Measurements from ENCODE around the gene TNNT1.
"Not testable (repeated sequence)": the region's sequence is repeated elsewhere in the genome, so short reads cannot be mapped to it uniquely, and the experiment has no call there.

Gene TNNT1, protein sequence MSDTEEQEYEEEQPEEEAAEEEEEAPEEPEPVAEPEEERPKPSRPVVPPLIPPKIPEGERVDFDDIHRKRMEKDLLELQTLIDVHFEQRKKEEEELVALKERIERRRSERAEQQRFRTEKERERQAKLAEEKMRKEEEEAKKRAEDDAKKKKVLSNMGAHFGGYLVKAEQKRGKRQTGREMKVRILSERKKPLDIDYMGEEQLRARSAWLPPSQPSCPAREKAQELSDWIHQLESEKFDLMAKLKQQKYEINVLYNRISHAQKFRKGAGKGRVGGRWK

DNA sequence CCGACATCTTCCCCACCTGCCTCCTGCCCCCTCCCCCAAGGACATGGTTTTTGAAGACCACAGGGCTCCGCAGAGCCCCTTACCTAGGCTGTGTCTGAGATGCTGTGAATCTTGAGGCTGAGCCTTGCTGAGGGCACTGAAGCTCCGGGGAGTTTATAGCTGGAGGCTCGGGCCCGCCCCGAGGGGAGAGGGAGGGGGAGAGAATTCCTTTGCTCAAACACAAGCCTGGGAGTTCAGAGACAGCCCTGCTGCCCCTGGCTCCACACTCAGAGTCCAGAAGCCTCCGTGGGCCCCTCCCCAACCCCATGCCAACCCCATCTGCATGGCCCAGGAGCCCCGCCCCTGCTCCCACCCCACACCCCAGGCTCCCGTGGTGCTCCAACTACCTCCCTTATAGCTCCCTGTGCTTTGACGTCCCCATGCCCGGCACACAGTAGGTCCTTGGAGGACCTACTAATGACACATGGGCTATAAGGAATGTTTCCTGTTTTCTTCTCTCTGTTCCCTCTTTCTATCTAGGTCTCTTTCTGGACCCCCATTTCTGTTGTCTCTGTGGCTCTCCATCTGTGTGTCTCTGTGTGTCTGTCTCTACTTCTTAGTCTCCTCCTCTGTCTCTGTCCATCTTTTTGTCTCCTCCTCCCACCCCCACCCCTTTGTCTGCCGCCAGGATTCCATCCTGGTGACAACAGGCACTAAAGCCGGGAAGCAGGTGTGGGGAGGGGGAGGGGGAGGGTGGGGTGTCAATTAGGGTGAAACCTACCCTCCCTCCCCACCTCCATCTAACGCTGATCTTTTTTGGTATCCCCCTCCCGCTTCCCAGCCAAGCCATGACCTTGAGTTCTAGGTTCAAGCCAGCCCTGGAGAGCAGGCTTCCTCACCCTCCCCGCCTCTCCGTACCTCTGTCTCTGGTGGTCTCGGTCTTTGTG, at the start of gene TNNT1:
Gene TNNT1, minus strand, starts transcription at position 129 of the 926 bp plus-strand sequence. CDS start 2,049 bp downstream, outside the sequence.
- no peak for DNase-seq

DNA sequence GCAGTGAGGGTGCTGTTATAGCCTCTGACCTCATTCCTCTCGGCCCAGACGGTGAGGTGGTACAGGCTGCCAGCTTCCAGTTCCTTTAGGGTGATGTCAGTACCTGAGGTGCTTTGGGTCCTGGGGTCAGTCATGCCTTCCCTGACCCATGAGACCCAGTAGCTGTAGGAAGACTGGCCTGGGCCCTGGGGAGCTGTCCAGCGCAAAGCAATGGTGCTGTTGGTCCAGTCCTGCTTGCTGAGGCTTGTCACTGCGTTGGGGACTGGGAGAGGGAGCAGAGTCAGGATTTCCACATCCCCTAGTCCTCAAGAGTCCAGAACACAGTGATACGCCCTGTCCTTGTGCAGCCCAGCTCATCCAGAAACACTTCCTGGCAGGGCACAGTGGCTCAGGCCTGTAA, 49.6 kb upstream of the TNNT1 start:
- DNase-seq = no peak

DNA sequence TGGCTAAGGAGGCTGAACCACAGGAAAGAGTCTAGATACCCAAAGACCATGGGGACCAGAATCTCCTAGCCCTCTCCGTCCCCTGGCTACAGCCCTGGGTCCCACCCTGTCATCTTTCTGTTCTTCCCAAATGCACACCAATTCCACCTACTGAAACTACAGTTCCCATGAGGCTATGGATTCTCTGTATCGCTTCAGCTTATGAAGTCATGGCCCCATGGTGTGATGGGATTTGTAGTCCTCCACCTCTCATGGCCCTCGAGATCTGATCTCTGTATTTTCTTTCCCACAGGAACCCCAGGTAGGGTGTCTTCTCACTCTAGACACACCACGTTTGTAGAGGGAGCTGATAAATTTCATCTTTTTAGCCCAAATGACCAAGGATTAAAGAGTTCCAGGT, 48.5 kb upstream of the TNNT1 start:
- peak; percentile 26 for DNase-seq

DNA sequence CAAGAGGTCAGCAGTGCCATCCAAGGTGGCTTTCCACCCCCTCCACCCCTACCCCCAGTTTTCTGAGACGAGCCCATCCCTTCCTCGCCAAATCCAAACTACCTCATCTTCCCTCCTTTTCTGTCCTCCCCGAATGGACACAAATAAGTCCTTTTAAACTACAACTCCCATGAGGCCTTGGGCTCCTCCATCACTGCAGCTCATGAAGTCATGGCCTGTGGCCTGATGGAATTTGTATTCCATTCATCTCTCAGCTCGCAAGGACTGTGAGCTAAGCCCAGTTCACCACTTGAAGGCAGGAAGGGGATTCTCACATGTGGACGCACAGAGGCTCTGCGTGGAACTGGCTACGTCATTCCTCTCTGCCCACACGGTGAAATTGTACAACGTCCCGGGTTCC, 47.8 kb upstream of the TNNT1 start:
- no peak for DNase-seq

DNA sequence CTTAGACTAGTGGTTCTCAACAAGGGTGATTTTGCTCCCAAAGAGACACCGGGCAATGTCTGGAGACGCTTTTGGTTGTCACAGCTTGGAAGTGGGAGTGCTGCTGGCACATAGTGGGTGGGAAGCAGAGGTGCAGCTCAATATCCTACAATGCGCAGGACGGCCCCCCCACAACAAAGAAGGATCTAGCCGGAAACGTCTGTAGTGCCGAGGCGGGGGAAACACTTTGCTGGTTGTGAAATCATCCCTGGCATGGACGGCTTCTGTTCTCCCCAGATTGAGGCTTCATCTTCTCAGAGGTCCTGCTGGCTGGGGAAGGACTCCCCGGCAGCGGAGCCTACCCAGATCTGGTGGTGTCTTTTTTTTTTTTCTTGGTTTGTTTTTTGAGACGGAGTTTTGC, 44.5 kb upstream of the TNNT1 start:
- no peak for DNase-seq

DNA sequence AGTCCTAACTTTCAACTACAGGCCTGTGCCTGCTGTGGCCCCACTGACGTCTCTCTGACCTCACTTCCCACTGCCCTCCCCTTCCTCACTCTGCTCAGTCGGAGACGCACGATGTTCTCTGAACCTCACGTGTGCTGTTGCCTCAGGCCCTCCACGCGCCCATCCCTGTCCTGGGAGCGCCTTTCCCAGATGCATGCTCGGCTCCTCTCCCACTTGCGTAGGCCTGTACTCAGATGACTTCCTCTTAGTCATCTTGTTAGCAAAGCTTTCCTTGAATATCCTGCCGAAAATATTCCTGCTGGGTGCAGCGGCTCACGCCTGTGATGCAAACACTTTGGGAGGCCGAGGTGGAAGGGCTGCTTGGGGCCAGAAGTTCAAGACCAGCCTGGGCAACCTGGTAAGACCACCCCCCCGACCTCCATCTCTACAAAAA, 40.4 kb upstream of the TNNT1 start:
- no peak for DNase-seq

DNA sequence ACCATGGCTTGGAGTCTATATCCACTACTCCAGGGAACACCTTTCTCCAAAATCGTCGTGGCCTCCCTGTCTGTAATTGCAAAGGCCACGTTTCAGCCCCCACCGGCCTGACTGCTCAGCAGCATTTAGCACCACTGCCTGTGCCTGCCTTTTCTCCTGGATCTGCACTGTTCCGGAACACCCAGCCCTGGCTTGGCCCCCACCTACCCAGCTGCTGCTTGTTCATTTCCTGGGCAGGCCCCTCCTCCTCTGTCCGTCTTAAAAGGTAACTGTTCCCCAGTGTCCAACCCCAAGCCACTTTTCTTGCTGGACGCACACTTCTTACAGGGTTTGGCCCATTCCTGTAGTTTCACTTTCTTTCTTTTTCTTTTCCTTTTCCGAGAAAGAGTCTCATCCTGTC, 39.6 kb upstream of the TNNT1 start:
- DNase-seq = no peak

DNA sequence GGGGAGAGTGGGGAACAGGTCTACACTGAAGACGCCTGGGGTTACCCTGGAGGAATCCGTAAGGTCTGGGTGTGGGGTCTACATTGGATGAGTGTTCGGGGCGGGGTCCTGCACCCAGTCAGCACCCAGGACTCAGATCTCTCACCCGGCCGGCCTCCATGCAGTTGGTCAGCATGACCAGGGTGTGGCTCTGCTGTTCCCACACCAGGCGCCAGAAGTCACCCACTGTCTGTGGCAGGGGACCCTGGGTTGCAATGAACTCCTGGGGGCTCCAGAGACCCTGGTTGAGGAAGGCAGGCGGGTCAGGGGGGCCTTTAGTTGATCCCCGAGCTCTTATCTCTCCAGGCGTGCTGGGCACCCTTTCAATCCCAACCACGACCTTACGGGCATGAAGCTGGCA, 37.1 kb upstream of the TNNT1 start:
- DNase-seq = no peak

DNA sequence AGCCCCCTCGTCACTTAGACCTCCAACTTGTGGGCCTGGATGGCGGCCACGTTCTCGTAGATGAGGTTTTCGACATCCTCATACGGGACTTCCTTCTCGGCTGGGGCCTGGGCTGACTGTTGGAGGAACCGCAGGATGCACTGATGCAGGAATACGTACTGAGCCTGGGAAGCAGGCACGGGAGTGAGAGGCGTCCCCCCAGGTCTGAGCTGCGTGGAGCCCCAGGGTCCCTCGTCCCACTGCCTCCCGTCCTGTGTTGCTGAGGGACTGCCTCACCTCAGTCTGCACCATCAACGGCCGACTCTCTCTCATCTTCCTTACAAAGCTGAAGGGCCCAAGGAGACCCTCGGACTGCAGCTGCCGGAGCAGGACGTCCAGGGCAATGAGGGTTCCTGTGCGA, 32.7 kb upstream of the TNNT1 start:
- no peak for DNase-seq

DNA sequence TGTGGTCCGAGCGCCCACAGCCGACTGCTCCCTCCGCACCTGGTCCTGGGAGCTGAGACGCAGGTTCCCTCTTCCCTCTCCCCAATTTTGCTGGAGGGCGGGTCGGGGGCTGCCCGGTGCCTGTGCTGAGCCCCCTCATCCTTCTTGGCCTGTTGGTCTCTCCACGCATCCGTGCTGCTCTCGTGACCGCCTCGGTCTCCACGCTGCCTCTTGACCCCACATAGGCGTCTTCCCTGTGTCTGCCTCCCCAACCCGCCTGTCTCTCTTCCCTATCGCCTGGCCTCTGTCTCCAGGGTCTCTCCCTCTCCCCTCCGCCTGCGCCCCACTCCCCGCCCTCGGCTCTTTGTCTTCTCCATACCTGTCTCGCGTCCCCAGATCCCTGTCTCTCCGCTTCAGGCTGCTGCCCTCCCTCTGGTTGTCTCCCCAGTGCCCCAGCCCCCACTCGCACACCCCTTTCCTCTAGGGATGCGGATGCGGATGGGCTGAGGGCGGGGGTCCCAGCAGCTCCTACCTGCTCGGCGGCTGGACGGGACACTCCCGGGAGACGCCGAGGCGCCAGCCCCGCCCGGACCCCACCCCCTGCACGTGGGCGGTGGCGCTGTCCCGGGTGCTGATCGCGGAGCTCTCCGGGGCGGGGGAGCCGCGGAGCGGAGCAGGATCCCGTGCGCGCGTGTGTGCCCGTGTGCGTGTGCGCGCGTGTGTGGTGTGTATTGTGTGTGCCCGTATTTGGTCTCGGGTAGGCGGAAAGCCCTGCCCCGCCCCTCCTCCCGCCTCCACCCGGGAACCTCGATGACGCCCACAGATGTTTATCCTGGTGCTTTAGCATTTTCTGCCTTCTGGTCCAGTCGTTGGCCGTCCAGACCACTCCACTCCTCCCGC, 30.8 kb upstream of the TNNT1 start, which contains the start of gene SYT5:
Gene SYT5, minus strand, starts transcription at position 684 of the 879 bp plus-strand sequence. CDS start 1,248 bp downstream, outside the sequence.
- DNase-seq = peak; percentile 61

DNA sequence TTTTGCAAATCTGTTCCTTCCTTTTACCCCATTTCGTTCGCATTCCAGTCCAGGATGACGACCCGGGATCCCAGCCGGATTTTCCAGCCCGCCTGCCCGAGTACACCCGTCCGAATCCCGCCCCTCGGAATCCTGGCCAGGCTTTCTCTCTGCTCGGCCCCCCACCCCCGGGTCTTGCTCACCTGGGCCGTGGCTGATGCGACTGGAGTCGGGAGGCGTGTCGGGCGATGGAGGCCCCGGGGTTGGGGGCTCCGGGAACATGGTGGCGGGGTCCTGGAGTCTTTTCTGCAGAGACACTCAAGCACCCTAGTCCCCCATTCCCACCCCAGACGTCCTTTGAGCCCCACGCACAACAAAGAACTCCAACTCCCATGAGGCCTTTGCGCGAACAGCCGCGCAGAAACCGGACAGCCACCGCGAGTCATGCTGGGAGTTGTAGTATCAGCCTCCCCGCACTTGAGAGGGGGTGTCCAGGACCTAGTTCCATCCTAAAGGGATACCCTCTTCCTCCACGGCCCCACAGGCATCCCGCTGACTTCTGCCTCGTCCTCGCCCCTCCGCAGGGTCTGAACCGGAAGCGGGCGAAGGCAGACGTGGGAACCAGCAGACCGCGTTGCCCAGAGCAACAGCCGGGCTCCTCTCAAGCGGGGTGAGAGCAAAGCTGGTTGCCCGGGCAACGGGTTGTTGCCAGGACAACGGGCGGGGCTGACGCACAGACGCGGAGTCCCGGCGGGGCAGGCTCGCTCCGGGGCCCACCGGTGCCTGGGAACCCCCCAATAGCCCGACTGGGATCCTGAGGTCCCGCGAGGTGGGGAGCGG, 30.0 kb upstream of the TNNT1 start:
- DNase-seq = peak; percentile 88

DNA sequence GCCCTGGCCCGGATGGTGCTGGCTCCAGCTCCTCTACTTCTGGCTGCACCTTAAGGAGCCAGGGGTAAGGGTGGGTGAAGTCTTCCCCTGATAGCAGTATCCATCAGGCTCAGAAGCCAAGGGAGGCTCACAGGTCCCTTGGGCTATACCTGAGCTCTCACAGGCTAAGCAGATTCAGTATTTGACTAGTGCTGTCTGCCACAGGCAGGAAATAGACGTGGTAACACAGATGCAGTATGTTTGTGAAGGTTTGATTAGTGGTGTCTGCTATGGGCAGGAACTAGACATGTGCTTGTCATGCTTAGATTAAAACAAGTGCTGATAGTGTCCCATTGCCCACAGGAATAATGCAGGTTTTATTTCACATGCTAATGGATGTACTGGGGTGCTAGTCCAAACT, 27.1 kb upstream of the TNNT1 start:
- DNase-seq = peak; percentile 17

DNA sequence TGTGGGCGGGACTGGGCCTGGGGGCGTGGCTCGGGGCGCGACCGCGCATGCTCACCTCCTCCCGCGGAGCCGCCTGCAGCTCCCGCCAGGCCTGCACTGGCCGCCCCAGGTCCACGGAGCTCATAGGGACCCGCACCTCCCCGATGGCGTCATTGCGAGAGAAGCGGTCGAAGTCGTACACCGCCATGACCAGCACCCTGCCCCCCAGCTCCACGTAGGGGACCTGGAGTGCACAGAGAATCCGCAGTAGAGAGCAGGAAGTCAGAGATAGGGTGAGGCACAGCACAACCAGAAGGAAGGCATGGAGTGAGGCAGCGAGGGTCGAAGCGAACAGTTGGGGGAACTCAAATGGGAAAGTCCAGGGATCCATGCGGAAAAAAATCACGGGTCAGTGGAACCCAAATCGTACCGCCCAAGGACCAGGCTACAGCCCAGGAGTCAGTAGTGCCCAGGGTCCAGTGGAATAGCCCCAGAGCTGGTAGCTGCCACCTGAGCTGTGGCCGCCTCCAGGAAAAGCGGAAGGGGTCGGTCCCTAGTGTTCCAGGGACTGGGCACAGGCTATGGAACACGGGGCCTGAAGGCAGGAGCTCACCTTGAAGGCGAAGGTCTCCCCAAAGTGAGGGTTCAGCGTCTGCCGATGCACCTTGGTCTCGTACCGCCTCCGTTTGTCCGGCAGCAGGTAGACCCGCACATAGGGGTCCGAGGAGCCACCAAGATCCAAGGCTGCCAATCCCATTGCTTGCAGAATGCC, 26.3 kb upstream of the TNNT1 start:
- no peak for DNase-seq

DNA sequence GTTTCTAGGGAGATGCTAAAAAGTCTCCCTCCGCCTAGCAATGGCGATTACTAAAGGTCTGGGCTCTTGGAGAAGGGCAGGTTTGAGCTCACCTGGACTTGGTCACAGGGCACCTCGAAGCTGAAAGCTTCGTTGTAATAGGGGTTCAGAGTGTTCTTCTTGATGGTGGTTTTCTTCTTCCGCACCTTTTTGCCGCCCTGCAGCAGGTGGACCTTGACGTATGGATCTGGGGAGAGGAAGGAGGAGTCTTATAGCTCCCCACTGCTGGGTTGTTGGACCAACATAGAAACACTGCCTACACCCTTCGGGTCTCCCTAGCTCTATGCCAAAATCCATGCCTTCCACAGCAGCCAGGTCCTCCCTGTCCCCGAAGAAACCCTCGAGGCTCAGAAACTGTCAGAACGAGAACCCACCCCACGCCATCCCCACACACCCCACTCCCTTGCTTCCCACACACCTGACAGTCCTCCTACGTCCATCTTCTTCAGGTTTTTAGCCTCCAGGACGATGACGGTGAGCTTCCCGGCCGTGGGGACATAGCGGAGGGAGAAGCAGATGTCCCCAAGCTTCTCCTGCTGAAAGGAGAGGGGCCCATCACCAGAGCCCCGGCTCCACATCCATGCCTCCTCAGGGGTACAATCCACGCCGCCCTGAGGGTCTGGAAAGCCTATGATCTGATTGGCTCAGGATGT, 25.6 kb upstream of the TNNT1 start:
- DNase-seq = no peak

DNA sequence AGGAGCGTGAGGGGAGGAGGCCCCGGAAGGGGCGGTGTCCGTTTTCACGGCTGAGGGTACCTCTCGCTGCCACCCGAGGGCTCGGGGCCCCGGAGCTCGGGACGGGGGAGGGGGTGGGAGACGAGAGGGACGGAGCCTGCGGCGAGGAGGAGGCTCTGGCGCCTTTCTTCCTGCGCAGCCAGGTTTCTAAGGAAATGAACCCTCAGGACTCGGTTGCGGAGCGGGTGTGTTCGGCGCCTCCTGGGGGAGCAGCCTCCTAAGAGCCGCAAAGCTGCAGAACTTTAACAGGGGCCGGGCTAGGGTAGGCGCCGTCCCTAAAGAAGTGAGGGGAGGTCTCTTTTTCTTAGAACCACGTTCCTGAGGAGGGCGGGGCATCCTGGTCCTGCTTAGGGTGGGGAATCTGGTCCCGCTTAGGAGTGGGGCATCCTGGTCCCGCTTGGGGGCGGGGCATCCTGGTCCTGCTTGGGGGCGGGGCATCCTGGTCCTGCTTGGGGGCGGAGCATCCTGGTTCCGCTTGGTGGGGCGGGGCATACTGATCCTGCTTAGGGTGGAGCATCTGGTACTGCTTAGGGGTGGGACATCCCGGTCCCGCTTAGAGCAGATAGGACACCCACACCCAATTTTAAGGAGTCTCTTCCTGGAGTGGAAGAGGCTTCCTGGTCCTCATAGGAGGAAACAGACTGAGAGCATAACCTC, 24.9 kb upstream of the TNNT1 start:
- peak; percentile 52 for DNase-seq

DNA sequence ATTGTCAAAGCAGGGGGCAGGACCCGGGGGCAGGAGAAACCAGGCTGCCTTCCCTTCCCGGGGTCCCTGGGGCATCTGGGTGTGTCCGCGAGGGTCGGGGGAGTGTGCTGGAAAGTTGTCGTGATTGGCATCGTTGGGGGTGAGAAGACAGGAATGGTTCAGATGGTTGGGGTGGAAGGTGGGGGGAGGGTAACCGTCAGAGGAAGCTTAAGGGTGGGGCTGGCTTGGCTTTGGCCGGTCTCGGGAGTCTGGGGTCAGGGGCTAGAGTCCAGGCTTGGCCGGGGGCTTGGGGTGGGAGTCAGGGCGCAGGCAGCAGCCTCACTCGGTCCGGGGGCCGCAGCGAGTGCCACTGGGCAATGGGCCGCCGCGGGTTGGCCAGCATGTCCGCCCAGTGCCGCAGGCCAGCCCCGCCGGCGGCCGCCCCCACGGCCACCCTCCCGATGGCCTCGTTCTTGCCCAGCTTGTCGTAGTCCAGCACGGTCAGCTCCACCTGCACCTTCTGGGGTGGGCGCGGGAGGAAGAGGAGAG, 24.2 kb upstream of the TNNT1 start:
- no peak for DNase-seq

DNA sequence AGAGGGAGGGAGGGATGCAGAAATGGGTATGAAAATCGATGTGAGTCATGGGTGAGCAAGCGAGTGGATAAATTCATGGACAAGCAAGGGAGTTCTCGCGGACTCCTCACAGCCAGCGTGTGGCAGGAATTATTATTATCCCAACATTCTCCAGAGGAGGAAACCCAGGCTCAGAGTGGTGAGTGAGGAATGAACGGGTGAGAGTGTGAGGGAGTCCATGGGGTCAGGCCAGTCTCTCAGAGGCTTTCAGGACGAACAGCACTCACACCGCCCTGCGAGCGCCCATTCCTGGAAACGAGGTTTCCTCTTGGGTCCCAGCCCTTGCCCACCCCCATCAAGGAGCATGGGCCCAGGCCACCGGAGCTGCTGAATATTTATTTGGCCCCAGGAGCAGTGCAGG, 23.7 kb upstream of the TNNT1 start:
- DNase-seq = no peak

DNA sequence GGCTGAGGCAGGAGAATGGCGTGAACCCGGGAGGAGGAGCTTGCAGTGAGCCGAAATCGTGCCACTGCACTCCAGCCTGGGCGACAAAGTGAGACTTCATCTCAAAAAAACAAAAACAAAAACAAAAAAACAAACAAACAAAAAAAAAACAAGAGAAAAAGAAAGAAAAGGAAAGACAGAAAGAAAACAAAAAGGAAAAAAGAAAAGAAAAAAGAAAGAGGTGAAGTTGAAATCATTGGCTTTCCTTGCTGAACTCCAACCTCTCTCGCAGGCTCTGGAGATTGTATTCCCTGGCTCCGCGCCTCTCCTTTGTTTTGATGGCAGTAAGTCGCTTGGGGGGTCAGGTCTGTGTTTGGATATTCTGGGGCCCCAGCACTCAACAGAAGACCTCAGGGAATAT, 23.3 kb upstream of the TNNT1 start:
- DNase-seq = not testable (repeated sequence)

DNA sequence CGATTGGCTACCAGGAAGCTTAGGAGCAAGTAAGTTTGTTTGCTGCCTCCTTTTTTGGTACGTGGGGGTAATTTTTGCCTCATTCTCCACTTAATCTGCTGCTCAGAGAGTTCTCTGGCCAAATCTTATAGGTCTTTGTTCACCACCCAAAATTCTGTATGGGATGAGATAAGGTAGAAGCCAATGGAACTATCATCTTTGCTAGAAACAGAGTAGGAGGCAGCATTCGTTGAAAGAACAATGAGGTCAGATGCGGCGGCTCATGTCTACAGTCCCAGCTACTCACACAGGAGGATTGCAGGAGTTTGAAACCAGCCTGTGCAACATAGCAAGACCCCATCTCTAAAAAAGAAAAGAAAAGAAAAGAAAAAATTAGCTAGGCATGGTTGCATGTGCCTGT, 22.4 kb upstream of the TNNT1 start:
- no peak for DNase-seq

DNA sequence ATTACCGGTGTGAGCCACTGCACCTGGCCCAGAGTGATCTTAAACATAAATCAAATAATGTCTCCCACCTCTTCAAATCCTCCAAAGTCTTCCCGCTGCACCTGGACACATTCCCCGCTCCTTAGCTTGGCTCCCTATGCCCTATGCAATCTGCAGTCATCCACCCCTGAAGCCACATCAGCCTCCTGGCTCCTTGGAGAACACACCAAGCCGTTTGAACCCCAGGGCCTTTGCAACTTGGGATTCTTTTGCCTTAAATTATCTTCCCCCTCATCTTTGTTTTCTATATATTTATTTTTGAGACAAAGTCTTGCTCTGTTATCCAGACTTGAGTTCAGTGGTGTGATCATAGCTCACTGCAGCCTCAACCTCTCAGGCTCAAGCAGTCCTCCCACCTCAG, 20.1 kb upstream of the TNNT1 start:
- no peak for DNase-seq

Measured in activated CD4-positive, alpha-beta T cell treated with anti-CD3 and anti-CD28 coated beads, Interleukin-2, Interleukin-6, amounts not matched to agents 100 ng/mL and 50 ng/mL, durations not matched to agents 16 hours and 8 hours (primary cell).